ENCODE results near the gene GARNL3. TPM values are rescaled to one million over a fixed set of nuclear protein-coding genes. Genes with fewer than 3 reads are reported as not detected.

The GARNL3 gene
- total and polyA plus RNA-seq, 2 of the 13 experiments (the other 11 are each of a cell fraction or from before 2014, with no cell fraction given) = 3.9 to 11.0 TPM

- TF ChIP-seq MEF2D (CRISPR knock-in tag; IDR thresholded peaks at IDR 0.05) (peak; percentile 44; the same call in 1 of the 2 replicates), ZNF430 (CRISPR knock-in tag; IDR thresholded peaks at IDR 0.05) (no peak), ZNF44 (CRISPR knock-in tag; IDR thresholded peaks at IDR 0.05) (no peak), CREBL2 (CRISPR knock-in tag; IDR thresholded peaks at IDR 0.05; ENCODE audit: borderline replicate concordance) (no peak), SNRNP70 (IDR thresholded peaks at IDR 0.05; ENCODE audit: low read depth, low read length) (no peak), ATF5 (CRISPR knock-in tag; IDR thresholded peaks at IDR 0.05; ENCODE audit: low read depth) (no peak), PHF20 (CRISPR knock-in tag; IDR thresholded peaks at IDR 0.05) (peak; percentile 47; the same call in 1 of the 2 replicates), ZNF777 (CRISPR knock-in tag; IDR thresholded peaks at IDR 0.05) (peak; percentile 61), HNF1B (CRISPR knock-in tag; IDR thresholded peaks at IDR 0.05) (peak; percentile 41; the same call in 1 of the 2 replicates), PAWR (CRISPR knock-in tag; IDR thresholded peaks at IDR 0.05; ENCODE audit: borderline replicate concordance) (0 out of 2 replicates have a peak, but pooled peaks have one; percentile 71), DMAP1 (CRISPR knock-in tag; IDR thresholded peaks at IDR 0.05) (peak; percentile 42; the same call in 1 of the 2 replicates), BORCS8-MEF2B (CRISPR knock-in tag; IDR thresholded peaks at IDR 0.05) (no peak), CBX1 (IDR thresholded peaks at IDR 0.05; ENCODE audit: low read depth) (no peak), RBAK (CRISPR knock-in tag; IDR thresholded peaks at IDR 0.05) (no peak), GTF2F1 (IDR thresholded peaks at IDR 0.05; ENCODE audit: low read length) (no peak), ZNF557 (CRISPR knock-in tag; IDR thresholded peaks at IDR 0.05) (no peak), ZSCAN22 (CRISPR knock-in tag; IDR thresholded peaks at IDR 0.05) (no peak; the same call in 1 of the 2 replicates), ZNF550 (CRISPR knock-in tag; IDR thresholded peaks at IDR 0.05; ENCODE audit: borderline replicate concordance) (no peak), ZNF326 (CRISPR knock-in tag; IDR thresholded peaks at IDR 0.05; ENCODE audit: borderline replicate concordance) (no peak), ZNF564 (CRISPR knock-in tag; IDR thresholded peaks at IDR 0.05) (peak; percentile 34; the same call in 1 of the 2 replicates), BATF2 (CRISPR knock-in tag; IDR thresholded peaks at IDR 0.05) (no peak), ZNF691 (CRISPR knock-in tag; IDR thresholded peaks at IDR 0.05; ENCODE audit: borderline replicate concordance, low read depth) (no peak), CENPX (CRISPR knock-in tag; IDR thresholded peaks at IDR 0.05) (no peak), ZNF75D (CRISPR knock-in tag; IDR thresholded peaks at IDR 0.05; ENCODE audit: borderline replicate concordance) (no peak; the same call in 1 of the 2 replicates), PAF1 (CRISPR knock-in tag; IDR thresholded peaks at IDR 0.05) (no peak), AGO2 (optimal IDR thresholded peaks at IDR 0.05; ENCODE audit: low read depth, low read length) (no peak), ZNF350 (CRISPR knock-in tag; IDR thresholded peaks at IDR 0.05; ENCODE audit: borderline replicate concordance, low read depth) (peak; percentile 33; the same call in 1 of the 2 replicates), SP4 (CRISPR knock-in tag; IDR thresholded peaks at IDR 0.05) (peak; percentile 85), CBFB (CRISPR knock-in tag; IDR thresholded peaks at IDR 0.05) (no peak)
Measured at GRCh38 chr9:127224178-127224882, 40.2 kb upstream of the GARNL3 start (continued).
